ENCODE measurements around the gene PRKCE. TPM values are rescaled to one million over a fixed set of nuclear protein-coding genes. Genes with fewer than 3 reads are reported as not detected.

PRKCE gene
- total and polyA plus RNA-seq, 2 experiments from 2014 or later = 0.94 to 1.2 TPM

DNA sequence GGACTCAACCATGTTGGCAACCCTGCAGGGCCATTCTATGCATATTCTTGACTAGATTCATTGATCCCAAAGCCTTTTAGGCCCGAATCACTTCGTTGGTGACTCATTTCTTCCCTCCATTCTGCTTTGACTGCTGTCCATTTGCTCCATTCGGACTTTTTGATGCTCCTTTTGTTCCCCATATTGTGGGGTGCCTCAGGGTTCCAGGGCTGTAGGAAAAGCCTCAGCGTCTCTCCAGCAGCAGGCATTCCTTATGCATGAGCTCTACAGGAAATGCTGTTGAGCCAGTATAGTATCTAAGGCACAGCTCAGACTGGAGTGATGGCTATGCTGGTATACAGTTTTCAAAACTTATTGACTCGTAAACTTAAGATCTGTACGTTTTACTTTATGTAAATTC lies 292.6 kb downstream of the PRKCE start (continued):
- TF ChIP-seq, protein P1, sequence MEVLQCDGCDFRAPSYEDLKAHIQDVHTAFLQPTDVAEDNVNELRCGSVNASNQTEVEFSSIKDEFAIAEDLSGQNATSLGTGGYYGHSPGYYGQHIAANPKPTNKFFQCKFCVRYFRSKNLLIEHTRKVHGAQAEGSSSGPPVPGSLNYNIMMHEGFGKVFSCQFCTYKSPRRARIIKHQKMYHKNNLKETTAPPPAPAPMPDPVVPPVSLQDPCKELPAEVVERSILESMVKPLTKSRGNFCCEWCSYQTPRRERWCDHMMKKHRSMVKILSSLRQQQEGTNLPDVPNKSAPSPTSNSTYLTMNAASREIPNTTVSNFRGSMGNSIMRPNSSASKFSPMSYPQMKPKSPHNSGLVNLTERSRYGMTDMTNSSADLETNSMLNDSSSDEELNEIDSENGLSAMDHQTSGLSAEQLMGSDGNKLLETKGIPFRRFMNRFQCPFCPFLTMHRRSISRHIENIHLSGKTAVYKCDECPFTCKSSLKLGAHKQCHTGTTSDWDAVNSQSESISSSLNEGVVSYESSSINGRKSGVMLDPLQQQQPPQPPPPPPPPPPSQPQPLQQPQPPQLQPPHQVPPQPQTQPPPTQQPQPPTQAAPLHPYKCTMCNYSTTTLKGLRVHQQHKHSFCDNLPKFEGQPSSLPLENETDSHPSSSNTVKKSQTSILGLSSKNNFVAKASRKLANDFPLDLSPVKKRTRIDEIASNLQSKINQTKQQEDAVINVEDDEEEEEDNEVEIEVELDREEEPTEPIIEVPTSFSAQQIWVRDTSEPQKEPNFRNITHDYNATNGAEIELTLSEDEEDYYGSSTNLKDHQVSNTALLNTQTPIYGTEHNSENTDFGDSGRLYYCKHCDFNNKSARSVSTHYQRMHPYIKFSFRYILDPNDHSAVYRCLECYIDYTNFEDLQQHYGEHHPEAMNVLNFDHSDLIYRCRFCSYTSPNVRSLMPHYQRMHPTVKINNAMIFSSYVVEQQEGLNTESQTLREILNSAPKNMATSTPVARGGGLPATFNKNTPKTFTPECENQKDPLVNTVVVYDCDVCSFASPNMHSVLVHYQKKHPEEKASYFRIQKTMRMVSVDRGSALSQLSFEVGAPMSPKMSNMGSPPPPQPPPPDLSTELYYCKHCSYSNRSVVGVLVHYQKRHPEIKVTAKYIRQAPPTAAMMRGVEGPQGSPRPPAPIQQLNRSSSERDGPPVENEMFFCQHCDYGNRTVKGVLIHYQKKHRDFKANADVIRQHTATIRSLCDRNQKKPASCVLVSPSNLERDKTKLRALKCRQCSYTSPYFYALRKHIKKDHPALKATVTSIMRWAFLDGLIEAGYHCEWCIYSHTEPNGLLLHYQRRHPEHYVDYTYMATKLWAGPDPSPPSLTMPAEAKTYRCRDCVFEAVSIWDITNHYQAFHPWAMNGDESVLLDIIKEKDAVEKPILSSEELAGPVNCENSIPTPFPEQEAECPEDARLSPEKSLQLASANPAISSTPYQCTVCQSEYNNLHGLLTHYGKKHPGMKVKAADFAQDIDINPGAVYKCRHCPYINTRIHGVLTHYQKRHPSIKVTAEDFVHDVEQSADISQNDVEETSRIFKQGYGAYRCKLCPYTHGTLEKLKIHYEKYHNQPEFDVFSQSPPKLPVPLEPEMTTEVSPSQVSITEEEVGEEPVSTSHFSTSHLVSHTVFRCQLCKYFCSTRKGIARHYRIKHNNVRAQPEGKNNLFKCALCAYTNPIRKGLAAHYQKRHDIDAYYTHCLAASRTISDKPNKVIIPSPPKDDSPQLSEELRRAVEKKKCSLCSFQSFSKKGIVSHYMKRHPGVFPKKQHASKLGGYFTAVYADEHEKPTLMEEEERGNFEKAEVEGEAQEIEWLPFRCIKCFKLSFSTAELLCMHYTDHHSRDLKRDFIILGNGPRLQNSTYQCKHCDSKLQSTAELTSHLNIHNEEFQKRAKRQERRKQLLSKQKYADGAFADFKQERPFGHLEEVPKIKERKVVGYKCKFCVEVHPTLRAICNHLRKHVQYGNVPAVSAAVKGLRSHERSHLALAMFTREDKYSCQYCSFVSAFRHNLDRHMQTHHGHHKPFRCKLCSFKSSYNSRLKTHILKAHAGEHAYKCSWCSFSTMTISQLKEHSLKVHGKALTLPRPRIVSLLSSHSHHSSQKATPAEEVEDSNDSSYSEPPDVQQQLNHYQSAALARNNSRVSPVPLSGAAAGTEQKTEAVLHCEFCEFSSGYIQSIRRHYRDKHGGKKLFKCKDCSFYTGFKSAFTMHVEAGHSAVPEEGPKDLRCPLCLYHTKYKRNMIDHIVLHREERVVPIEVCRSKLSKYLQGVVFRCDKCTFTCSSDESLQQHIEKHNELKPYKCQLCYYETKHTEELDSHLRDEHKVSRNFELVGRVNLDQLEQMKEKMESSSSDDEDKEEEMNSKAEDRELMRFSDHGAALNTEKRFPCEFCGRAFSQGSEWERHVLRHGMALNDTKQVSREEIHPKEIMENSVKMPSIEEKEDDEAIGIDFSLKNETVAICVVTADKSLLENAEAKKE (CRISPR knock-in tag; IDR thresholded peaks at IDR 0.05) = no peak

- Histone ChIP-seq H3K4me1 (ENCODE audit: insufficient read depth) (no peaks in the 10 kb centered on the region), H2AFZ (no peak overlapping the region), H3K27ac (ENCODE audit: low read depth) (no peak overlapping the region), H3F3A (replicated peaks; ENCODE audit: low read depth) (peaks cover 3% of the 10 kb centered on the region; the same call in 1 of the 2 replicates), H3K36me3 (ENCODE audit: insufficient read depth) (no peaks in the 10 kb centered on the region), H3K4me2 (no peak overlapping the region), H4K20me1 (replicated peaks; ENCODE audit: insufficient read depth) (no peaks in the 10 kb centered on the region), H3K79me2 (replicated peaks; ENCODE audit: insufficient read depth) (no peaks in the 10 kb centered on the region), H3K4me3 (no peak overlapping the region), H3K27me3 (ENCODE audit: insufficient read depth) (no peaks in the 10 kb centered on the region), H3K9me2 (ENCODE audit: insufficient read depth) (no peaks in the 10 kb centered on the region)
- no peak overlapping the region for H3K27ac Mint-ChIP-seq
- no peaks in the 10 kb centered on the region for H3K9me3 Mint-ChIP-seq
- ATAC-seq (no peak), DNase-seq (ENCODE audit: low spot score) (no peak)
- no peak overlapping the region for H3K4me3 Mint-ChIP-seq
- H3K4me1 Mint-ChIP-seq = peaks cover 22% of the 10 kb centered on the region
- no peaks in the 10 kb centered on the region for H3K27me3 Mint-ChIP-seq (ENCODE audit: insufficient read depth, low read depth, poor library complexity)
- no peaks in the 10 kb centered on the region for H3K36me3 Mint-ChIP-seq (ENCODE audit: low read depth)
- TF ChIP-seq, protein P1 (CRISPR knock-in tag; IDR thresholded peaks at IDR 0.05) = no peak
- TF ChIP-seq EZH2phosphoT487 (IDR thresholded peaks at IDR 0.05; ENCODE audit: unreplicated experiment) = no peak
- TF ChIP-seq REST (IDR thresholded peaks at IDR 0.05; ENCODE audit: unreplicated experiment) = no peak
- TF ChIP-seq POLR2AphosphoS5 (IDR thresholded peaks at IDR 0.05; ENCODE audit: low read depth) = no peak
- no peak for TF ChIP-seq EZH2 (IDR thresholded peaks at IDR 0.05; ENCODE audit: low read depth, unreplicated experiment)
- TF ChIP-seq STAT1 (IDR thresholded peaks at IDR 0.05; ENCODE audit: unreplicated experiment) = no peak
These were observed 293.8 kb downstream of the PRKCE start for GRCh38 chr2:45945302-45945717.
